Liver (tissue), 9 donors: Measurements from ENCODE around the gene SLC25A34. TPM values are rescaled to one million over a fixed set of nuclear protein-coding genes. Genes with fewer than 3 reads are reported as not detected.

Experiments used
- DNase-seq: peaks from one replicate; pipeline ENCODE4 v3.0.0-alpha.2; 2017; ENCODE audit warnings: low spot score
- H3K27ac ChIP-seq, 2 donors: one replicate each; pipeline ENCODE4 v1.7.0; 2013; ENCODE audit warnings: inconsistent platforms in 2 of 2, low read length in 2 of 2, control low read depth in 1 of 2, low read depth in 1 of 2, mild to moderate bottlenecking in 1 of 2
- H3K27me3 ChIP-seq, 4 donors: one replicate each; pipeline versions ENCODE4 v1.6.1 to v1.7.0; 2013; ENCODE audit warnings: low read length in 3 of 4, inconsistent platforms in 1 of 4, mild to moderate bottlenecking in 1 of 4, moderate library complexity in 1 of 4; ENCODE audit not compliant: control insufficient read depth in 4 of 4, insufficient read depth in 4 of 4
- H3K36me3 ChIP-seq, 4 donors: one replicate each; pipeline versions ENCODE4 v1.6.1 to v1.7.0; 2013; ENCODE audit warnings: low read length in 3 of 4, mild to moderate bottlenecking in 3 of 4, low read depth in 1 of 4, moderate library complexity in 1 of 4; ENCODE audit not compliant: control insufficient read depth in 4 of 4, insufficient read depth in 3 of 4
- H3K4me1 ChIP-seq, 4 donors: one replicate each; pipeline versions ENCODE4 v1.6.1 to v1.7.0; 2013; ENCODE audit warnings: low read length in 3 of 4, mild to moderate bottlenecking in 3 of 4, moderate library complexity in 1 of 4; ENCODE audit not compliant: control insufficient read depth in 4 of 4, insufficient read depth in 4 of 4
- H3K4me3 ChIP-seq, 3 donors: one replicate each; pipeline versions ENCODE4 v1.6.1 to v1.7.0; 2013; ENCODE audit warnings: low read length in 3 of 3, control low read depth in 1 of 3, low read depth in 1 of 3, mild to moderate bottlenecking in 1 of 3
- H3K9ac ChIP-seq, 2 donors: one replicate each; pipeline ENCODE4 v1.7.0; 2013; ENCODE audit warnings: low read length in 2 of 2, mild to moderate bottlenecking in 2 of 2, moderate library complexity in 2 of 2, control low read depth in 1 of 2, low read depth in 1 of 2
- H3K9me3 ChIP-seq, 4 donors: one replicate each; pipeline versions ENCODE4 v1.6.1 to v1.7.0; 2013; ENCODE audit warnings: low read length in 3 of 4; ENCODE audit not compliant: control insufficient read depth in 4 of 4
- EGR1 ChIP-seq, 2 donors: IDR thresholded peaks; 2 replicates each; pipeline ENCODE4 v1.6.1; 2016 to 2018; ENCODE audit warnings: antibody characterized with exemption in 2 of 2, low read depth in 2 of 2
- FOXA1 ChIP-seq: IDR thresholded peaks from 2 replicates; pipeline ENCODE4 v1.6.1; 2016; ENCODE audit warnings: antibody characterized with exemption
- FOXA2 ChIP-seq: IDR thresholded peaks from 2 replicates; pipeline ENCODE4 v1.6.1; 2016; ENCODE audit warnings: antibody characterized with exemption
- HNF4A ChIP-seq, 2 donors: conservative IDR thresholded peaks; 2 replicates each; pipeline ENCODE4 v1.6.1; 2016; ENCODE audit warnings: antibody characterized with exemption in 2 of 2, mild to moderate bottlenecking in 2 of 2
- HNF4G ChIP-seq: IDR thresholded peaks from 2 replicates; pipeline ENCODE4 v1.6.1; 2016; ENCODE audit warnings: antibody characterized with exemption
- JUND ChIP-seq, 2 donors: IDR thresholded peaks; 2 replicates each; pipeline ENCODE4 v1.6.1; 2016; ENCODE audit warnings: antibody characterized with exemption in 2 of 2
- NR2F2 ChIP-seq: IDR thresholded peaks from 2 replicates; pipeline ENCODE4 v1.6.1; 2016; ENCODE audit warnings: antibody characterized with exemption
- RXRA ChIP-seq, 2 donors: IDR thresholded peaks; 2 replicates each; pipeline ENCODE4 v1.6.1; 2017 to 2018; ENCODE audit warnings: antibody characterized with exemption in 2 of 2, mild to moderate bottlenecking in 1 of 2
- SP1 ChIP-seq: IDR thresholded peaks from 2 replicates; pipeline ENCODE4 v1.6.1; 2018; ENCODE audit warnings: antibody characterized with exemption, mild to moderate bottlenecking
- YY1 ChIP-seq: IDR thresholded peaks from 2 replicates; pipeline ENCODE4 v1.6.1; 2016; ENCODE audit warnings: antibody characterized with exemption, mild to moderate bottlenecking
- WGBS: extraction: QIAGEN DNeasy Blood & Tissue Kit; methylation state at CpG from one replicate; pipeline ENCODE4 v1.1.7; 2013; 5-methylcytosine and 5-hydroxymethylcytosine counted together
- polyA plus RNA-seq, 2 donors: library from polyadenylated mRNA; stranded (reverse) in 1 of 2; unstranded in 1 of 2; fragments of 200-250 nt in 1 of 2; fragments of >200 nt in 1 of 2; fragmentation: Nextera tagmentation in 1 of 2; extraction: Ambion mirVana in 1 of 2; gene quantifications; one replicate each; pipeline versions ENCODE4 v1.2.1 to v1.2.3, GENCODE V29; 2013 to 2015
- total RNA-seq, 2 donors: library from RNA; depleted of rRNA; stranded (reverse); fragments of >200 nt; gene quantifications; one replicate each; pipeline ENCODE4 v1.2.3, GENCODE V29; 2014
- TF ChIP-seq, protein P1 (sequence below): IDR thresholded peaks from 2 replicates; pipeline ENCODE4 v1.6.1; 2016; ENCODE audit warnings: antibody characterized with exemption
- TF ChIP-seq, protein P2 (sequence below): IDR thresholded peaks from 2 replicates; pipeline ENCODE4 v1.6.1; 2016; ENCODE audit warnings: antibody characterized with exemption, mild to moderate bottlenecking
- TF ChIP-seq, protein P3 (sequence below): IDR thresholded peaks from 2 replicates; pipeline ENCODE4 v1.6.1; 2016; ENCODE audit warnings: antibody characterized with exemption
- TF ChIP-seq, protein P4 (sequence below): fragments of 150-350 bp; IDR thresholded peaks from 2 replicates; pipeline ENCODE4 v1.5.1; 2017; ENCODE audit warnings: improper control_type of control experiment, low read depth, low read length; ENCODE audit not compliant: missing input control
- TF ChIP-seq, protein P5 (sequence below): IDR thresholded peaks from 2 replicates; pipeline ENCODE4 v1.6.1; 2016; ENCODE audit warnings: antibody characterized with exemption
- donor health status: healthy.
- donor health status: healthy.
- donor health status: healthy.
- donor health status: healthy.
- donor health status: healthy.

Gene SLC25A34
- total and polyA plus RNA-seq, 4 donors, result 0.79 to 7.3 (median 2.4) TPM

DNA sequence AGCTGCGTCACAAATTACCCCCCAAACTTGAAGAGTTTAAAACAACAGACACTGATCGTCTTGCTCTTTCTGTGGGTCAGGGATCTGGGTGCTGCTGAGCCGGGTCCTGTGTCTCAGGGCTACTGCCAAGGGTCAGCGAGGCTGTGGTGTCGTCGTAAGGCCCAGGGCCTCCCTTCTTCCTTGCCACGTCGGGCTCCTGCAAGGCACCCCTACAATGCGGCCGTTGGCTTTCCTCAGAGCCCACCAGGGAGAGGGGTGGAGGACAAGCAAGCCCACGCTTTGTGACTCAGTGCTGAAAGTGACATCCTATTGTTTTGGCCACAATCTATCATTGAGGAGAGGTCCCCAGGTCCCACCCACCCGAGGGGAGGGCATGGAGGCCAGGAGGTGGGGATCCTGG lies 14.9 kb downstream of the SLC25A34 start:
- WGBS, result 91% methylated on average over 12 of the region's 12 CpGs
- no peak overlapping the region for H3K9ac ChIP-seq
- H3K9me3 ChIP-seq, result no peaks in the 10 kb centered on the region
- no peaks in the 10 kb centered on the region for H3K36me3 ChIP-seq
- no peak overlapping the region for H3K4me3 ChIP-seq
- no peak overlapping the region for H3K27ac ChIP-seq
- DNase-seq, result no peak
- H3K4me1 ChIP-seq, result peaks cover 0 to 5% (median 2%) of the 10 kb centered on the region in 4 donors
- no peak for TF ChIP-seq FOXA1
- no peak for TF ChIP-seq EGR1 (IDR thresholded peaks at IDR 0.05; ENCODE audit: low read depth in 2 of 2)
- no peak for TF ChIP-seq JUND (IDR thresholded peaks at IDR 0.05)
- TF ChIP-seq, protein P1, sequence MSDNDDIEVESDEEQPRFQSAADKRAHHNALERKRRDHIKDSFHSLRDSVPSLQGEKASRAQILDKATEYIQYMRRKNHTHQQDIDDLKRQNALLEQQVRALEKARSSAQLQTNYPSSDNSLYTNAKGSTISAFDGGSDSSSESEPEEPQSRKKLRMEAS, result no peak
- TF ChIP-seq HNF4A (conservative IDR thresholded peaks at IDR 0.05), result no peak
- no peak for TF ChIP-seq SP1
- TF ChIP-seq, protein P2, sequence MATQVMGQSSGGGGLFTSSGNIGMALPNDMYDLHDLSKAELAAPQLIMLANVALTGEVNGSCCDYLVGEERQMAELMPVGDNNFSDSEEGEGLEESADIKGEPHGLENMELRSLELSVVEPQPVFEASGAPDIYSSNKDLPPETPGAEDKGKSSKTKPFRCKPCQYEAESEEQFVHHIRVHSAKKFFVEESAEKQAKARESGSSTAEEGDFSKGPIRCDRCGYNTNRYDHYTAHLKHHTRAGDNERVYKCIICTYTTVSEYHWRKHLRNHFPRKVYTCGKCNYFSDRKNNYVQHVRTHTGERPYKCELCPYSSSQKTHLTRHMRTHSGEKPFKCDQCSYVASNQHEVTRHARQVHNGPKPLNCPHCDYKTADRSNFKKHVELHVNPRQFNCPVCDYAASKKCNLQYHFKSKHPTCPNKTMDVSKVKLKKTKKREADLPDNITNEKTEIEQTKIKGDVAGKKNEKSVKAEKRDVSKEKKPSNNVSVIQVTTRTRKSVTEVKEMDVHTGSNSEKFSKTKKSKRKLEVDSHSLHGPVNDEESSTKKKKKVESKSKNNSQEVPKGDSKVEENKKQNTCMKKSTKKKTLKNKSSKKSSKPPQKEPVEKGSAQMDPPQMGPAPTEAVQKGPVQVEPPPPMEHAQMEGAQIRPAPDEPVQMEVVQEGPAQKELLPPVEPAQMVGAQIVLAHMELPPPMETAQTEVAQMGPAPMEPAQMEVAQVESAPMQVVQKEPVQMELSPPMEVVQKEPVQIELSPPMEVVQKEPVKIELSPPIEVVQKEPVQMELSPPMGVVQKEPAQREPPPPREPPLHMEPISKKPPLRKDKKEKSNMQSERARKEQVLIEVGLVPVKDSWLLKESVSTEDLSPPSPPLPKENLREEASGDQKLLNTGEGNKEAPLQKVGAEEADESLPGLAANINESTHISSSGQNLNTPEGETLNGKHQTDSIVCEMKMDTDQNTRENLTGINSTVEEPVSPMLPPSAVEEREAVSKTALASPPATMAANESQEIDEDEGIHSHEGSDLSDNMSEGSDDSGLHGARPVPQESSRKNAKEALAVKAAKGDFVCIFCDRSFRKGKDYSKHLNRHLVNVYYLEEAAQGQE, result no peak
- TF ChIP-seq, protein P3, sequence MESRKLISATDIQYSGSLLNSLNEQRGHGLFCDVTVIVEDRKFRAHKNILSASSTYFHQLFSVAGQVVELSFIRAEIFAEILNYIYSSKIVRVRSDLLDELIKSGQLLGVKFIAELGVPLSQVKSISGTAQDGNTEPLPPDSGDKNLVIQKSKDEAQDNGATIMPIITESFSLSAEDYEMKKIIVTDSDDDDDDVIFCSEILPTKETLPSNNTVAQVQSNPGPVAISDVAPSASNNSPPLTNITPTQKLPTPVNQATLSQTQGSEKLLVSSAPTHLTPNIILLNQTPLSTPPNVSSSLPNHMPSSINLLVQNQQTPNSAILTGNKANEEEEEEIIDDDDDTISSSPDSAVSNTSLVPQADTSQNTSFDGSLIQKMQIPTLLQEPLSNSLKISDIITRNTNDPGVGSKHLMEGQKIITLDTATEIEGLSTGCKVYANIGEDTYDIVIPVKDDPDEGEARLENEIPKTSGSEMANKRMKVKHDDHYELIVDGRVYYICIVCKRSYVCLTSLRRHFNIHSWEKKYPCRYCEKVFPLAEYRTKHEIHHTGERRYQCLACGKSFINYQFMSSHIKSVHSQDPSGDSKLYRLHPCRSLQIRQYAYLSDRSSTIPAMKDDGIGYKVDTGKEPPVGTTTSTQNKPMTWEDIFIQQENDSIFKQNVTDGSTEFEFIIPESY, result no peak
- TF ChIP-seq HNF4G, result no peak
- TF ChIP-seq YY1, result no peak
- no peak for TF ChIP-seq NR2F2
- TF ChIP-seq, protein P4, sequence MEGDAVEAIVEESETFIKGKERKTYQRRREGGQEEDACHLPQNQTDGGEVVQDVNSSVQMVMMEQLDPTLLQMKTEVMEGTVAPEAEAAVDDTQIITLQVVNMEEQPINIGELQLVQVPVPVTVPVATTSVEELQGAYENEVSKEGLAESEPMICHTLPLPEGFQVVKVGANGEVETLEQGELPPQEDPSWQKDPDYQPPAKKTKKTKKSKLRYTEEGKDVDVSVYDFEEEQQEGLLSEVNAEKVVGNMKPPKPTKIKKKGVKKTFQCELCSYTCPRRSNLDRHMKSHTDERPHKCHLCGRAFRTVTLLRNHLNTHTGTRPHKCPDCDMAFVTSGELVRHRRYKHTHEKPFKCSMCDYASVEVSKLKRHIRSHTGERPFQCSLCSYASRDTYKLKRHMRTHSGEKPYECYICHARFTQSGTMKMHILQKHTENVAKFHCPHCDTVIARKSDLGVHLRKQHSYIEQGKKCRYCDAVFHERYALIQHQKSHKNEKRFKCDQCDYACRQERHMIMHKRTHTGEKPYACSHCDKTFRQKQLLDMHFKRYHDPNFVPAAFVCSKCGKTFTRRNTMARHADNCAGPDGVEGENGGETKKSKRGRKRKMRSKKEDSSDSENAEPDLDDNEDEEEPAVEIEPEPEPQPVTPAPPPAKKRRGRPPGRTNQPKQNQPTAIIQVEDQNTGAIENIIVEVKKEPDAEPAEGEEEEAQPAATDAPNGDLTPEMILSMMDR, result no peak
- H3K27me3 ChIP-seq, result no peaks in the 10 kb centered on the region

DNA sequence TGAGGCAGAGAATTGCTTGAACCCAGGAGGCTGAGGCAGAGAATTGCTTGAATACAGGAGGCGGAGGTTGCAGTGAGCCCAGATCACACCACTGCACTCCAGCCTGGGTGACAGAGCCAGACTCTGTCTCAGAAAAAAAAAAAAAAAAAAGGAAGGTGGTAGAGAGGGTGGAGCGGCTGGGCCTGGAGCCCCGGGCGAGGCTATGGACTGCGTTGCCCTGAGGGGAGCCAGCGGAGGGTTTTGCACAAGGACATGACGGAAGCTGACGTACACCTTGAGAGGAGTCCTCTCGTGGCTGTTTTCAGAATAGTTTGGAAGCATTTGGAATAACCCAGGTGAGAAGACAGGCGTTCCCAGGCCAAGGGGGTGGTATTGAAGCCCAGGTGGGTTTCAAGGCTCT lies 15.7 kb downstream of the SLC25A34 start:
- no peak for TF ChIP-seq FOXA2
- TF ChIP-seq, protein P1, result no peak
- TF ChIP-seq FOXA1, result no peak
- TF ChIP-seq RXRA (IDR thresholded peaks at IDR 0.05), result no peak
- TF ChIP-seq, protein P5, sequence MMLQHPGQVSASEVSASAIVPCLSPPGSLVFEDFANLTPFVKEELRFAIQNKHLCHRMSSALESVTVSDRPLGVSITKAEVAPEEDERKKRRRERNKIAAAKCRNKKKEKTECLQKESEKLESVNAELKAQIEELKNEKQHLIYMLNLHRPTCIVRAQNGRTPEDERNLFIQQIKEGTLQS, result no peak
- no peak for TF ChIP-seq HNF4A (conservative IDR thresholded peaks at IDR 0.05)
- 95% methylated on average over 10 of the region's 10 CpGs for WGBS

More for the DNA sequence above, 15.7 kb downstream of the SLC25A34 start:
- DNase-seq, result no peak
- Histone ChIP-seq H3K36me3 (no peaks in the 10 kb centered on the region), H3K9ac (no peak overlapping the region), H3K27ac (no peak overlapping the region), H3K27me3 (no peaks in the 10 kb centered on the region), H3K4me3 (no peak overlapping the region), H3K4me1 (peaks cover 0 to 5% (median 2%) of the 10 kb centered on the region in 4 donors), H3K9me3 (no peaks in the 10 kb centered on the region)
